Chondrocyte (in vitro differentiated cells): ENCODE measurements around the gene FREM2. TPM values are rescaled to one million over a fixed set of nuclear protein-coding genes. Genes with fewer than 3 reads are reported as not detected.

Source experiments
- DNase-seq: peaks from one replicate; pipeline ENCODE4 v3.0.0; 2021; ENCODE audit warnings: mixed read lengths, low spot score
- H3K27ac Mint-ChIP-seq: one replicate; pipeline ENCODE4 v1.8.0; 2021; ENCODE audit warnings: mild to moderate bottlenecking, moderate library complexity, mixed read lengths; ENCODE audit not compliant: unreplicated experiment
- H3K27me3 Mint-ChIP-seq: 2 replicates; pipeline ENCODE4 v1.8.0; 2021; ENCODE audit warnings: low read depth, mixed read lengths
- H3K36me3 Mint-ChIP-seq: 2 replicates; pipeline ENCODE4 v1.8.0; 2021; ENCODE audit warnings: low read depth, mixed read lengths
- H3K4me1 Mint-ChIP-seq: 2 replicates; pipeline ENCODE4 v1.8.0; 2021; ENCODE audit warnings: low read depth, mild to moderate bottlenecking, mixed read lengths
- H3K4me3 Mint-ChIP-seq: one replicate; pipeline ENCODE4 v1.8.0; 2021; ENCODE audit warnings: mild to moderate bottlenecking, moderate library complexity, mixed read lengths; ENCODE audit not compliant: unreplicated experiment
- H3K9me3 Mint-ChIP-seq: 2 replicates; pipeline ENCODE4 v1.8.0; 2021; ENCODE audit warnings: low read depth, mixed read lengths
- total RNA-seq: library from RNA; stranded (reverse); gene quantifications from 3 replicates; pipeline ENCODE4 v1.2.1, GENCODE V29; 2021
- TF ChIP-seq, protein P1 (sequence below): fragments of 200-600 bp; sonication (generic); IDR thresholded peaks from 2 replicates; pipeline ENCODE4 v1.5.0; 2021; ENCODE audit warnings: antibody characterized with exemption, mild to moderate bottlenecking, moderate library complexity

FREM2 gene
- total RNA-seq, 1 donor from 2014 or later: 0.07 TPM

DNA sequence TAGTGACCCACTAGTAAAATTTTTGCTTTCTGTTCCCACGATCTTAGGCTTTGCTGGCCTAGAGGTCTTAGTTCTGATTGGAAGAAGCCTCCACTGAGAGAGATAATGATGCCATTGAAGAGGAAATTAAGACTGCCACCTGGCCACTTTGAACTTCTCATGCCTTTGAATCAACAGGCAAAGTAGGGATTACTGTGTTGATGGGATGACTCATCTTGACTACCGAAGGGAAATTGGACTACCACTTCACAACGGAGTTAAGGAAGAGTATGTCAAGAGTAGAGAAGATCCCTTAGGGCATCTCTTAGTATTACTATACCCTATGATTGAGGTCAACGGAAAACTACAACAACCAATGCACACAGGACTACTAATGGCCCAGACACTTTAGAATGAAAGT, 12.7 kb upstream of the FREM2 start:
- H3K4me1 Mint-ChIP-seq: no peaks in the 10 kb centered on the region
- peaks cover 37% of the 10 kb centered on the region for H3K27me3 Mint-ChIP-seq
- TF ChIP-seq, protein P1, sequence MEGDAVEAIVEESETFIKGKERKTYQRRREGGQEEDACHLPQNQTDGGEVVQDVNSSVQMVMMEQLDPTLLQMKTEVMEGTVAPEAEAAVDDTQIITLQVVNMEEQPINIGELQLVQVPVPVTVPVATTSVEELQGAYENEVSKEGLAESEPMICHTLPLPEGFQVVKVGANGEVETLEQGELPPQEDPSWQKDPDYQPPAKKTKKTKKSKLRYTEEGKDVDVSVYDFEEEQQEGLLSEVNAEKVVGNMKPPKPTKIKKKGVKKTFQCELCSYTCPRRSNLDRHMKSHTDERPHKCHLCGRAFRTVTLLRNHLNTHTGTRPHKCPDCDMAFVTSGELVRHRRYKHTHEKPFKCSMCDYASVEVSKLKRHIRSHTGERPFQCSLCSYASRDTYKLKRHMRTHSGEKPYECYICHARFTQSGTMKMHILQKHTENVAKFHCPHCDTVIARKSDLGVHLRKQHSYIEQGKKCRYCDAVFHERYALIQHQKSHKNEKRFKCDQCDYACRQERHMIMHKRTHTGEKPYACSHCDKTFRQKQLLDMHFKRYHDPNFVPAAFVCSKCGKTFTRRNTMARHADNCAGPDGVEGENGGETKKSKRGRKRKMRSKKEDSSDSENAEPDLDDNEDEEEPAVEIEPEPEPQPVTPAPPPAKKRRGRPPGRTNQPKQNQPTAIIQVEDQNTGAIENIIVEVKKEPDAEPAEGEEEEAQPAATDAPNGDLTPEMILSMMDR: no peak
- no peaks in the 10 kb centered on the region for H3K9me3 Mint-ChIP-seq
- H3K36me3 Mint-ChIP-seq: no peaks in the 10 kb centered on the region
- DNase-seq: no peak
- H3K4me3 Mint-ChIP-seq: no peak overlapping the region
- H3K27ac Mint-ChIP-seq: no peak overlapping the region

DNA sequence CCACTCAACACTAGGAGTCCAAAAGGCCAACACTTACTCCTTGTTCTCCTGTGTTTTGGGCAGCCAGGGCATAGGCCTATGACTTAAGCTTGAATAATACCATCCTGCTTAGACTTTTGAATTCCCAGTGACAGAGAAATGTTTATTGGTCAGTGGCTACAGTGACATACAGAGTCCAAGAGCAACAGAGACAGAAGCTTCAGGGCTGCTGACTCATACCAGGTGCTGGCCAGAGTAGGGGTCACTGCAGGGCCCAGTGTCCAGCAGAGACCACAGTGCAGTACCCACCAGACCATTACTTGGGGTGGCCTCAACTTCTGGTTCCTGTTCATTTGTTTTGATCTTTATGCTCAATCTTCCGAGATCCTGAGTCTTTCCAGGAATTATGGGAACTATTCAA, 6.0 kb upstream of the FREM2 start:
- Mint-ChIP-seq H3K27ac (no peak overlapping the region), H3K36me3 (no peaks in the 10 kb centered on the region), H3K27me3 (peaks cover 19% of the 10 kb centered on the region), H3K9me3 (no peaks in the 10 kb centered on the region), H3K4me3 (no peak overlapping the region), H3K4me1 (peaks cover 3% of the 10 kb centered on the region)
- DNase-seq: no peak
- TF ChIP-seq, protein P1: no peak

GRCh38 chr13:38684714-38685113, 2.2 kb upstream of the FREM2 start:
- H3K9me3 Mint-ChIP-seq: no peaks in the 10 kb centered on the region
- no peaks in the 10 kb centered on the region for H3K36me3 Mint-ChIP-seq
- DNase-seq: no peak
- TF ChIP-seq, protein P1: no peak
- H3K4me1 Mint-ChIP-seq: peaks cover 20% of the 10 kb centered on the region
- no peak overlapping the region for H3K4me3 Mint-ChIP-seq
- peaks cover 25% of the 10 kb centered on the region for H3K27me3 Mint-ChIP-seq
- no peak overlapping the region for H3K27ac Mint-ChIP-seq

GRCh38 chr13:38685431-38685830, 1.4 kb upstream of the FREM2 start:
- Mint-ChIP-seq H3K27me3 (peaks cover 26% of the 10 kb centered on the region), H3K4me3 (no peak overlapping the region), H3K36me3 (no peaks in the 10 kb centered on the region), H3K9me3 (no peaks in the 10 kb centered on the region), H3K4me1 (peaks cover 20% of the 10 kb centered on the region), H3K27ac (no peak overlapping the region)
- TF ChIP-seq, protein P1: no peak
- no peak for DNase-seq

GRCh38 chr13:38685974-38686576, 802 bp upstream of the FREM2 start:
- Mint-ChIP-seq H3K9me3 (peaks cover 2% of the 10 kb centered on the region), H3K36me3 (no peaks in the 10 kb centered on the region), H3K4me1 (peaks cover 20% of the 10 kb centered on the region), H3K27me3 (peaks cover 31% of the 10 kb centered on the region), H3K4me3 (peak overlapping the region; percentile 76), H3K27ac (no peak overlapping the region)
- TF ChIP-seq, protein P1: peak; percentile 77
- DNase-seq: no peak
